K562 (cell line): Measurements from ENCODE around the gene TSPAN18. TPM values are rescaled to one million over a fixed set of nuclear protein-coding genes. Genes with fewer than 3 reads are reported as not detected.

Source experiments
- ATAC-seq: fragments of 200-7000 bp; cut with Tn5 transposase; 3 replicates; pipeline ENCODE4 v1.9.1; 2020; ENCODE audit warnings: moderate library complexity
- BruUV-seq: library from RNA; stranded (reverse); fragments of 400-500 nt; replicated peaks from 2 replicates; lab custom pipeline; 2021; lab: Mats Ljungman, UMichigan
- CTCF ChIA-PET: fragments of 300-600 bp; formaldehyde crosslinking; extraction: SDS; loops from one replicate; lab custom pipeline; 2021; ENCODE audit warnings: low intra/inter-chr PET ratio; lab: Yijun Ruan, JAX
- POLR2A ChIA-PET: fragments of 300-600, 350-650 bp; sonication (Branson Sonifier 250); formaldehyde crosslinking; extraction: SDS; loops from one replicate; lab custom pipeline; 2021; ENCODE audit warnings: antibody characterized with exemption, inconsistent platforms; lab: Yijun Ruan, JAX
- DNase-seq, 4 experiments: peaks; one replicate each; pipeline versions ENCODE4 v3.0.0 to v3.0.0-alpha.2; 2011 to 2018; ENCODE audit warnings: low spot score in 3 of 4, mixed read lengths in 3 of 4; ENCODE audit errors: extremely low read depth in 1 of 4
- FAIRE-seq: peaks from 2 replicates; lab custom pipeline; 2011; peaks lifted over from hg19 to GRCh38; lab: Jason Lieb, UNC
- H2AFZ ChIP-seq: 2 replicates; pipeline ENCODE4 v1.6.0; 2011; ENCODE audit warnings: low read depth, low read length, control low read depth, inconsistent platforms
- H3K27ac ChIP-seq: fragments of 200-600 bp; 3 replicates; pipeline ENCODE4 v1.8.0; 2011; ENCODE audit warnings: low read depth, mild to moderate bottlenecking, control low read depth, inconsistent platforms, low read length, moderate library complexity, mixed read lengths; ENCODE audit errors: extremely low read depth
- H3K27me3 ChIP-seq, 2 experiments: fragments of 300-600 bp in 1 of 2; 2 replicates in 1 of 2; 3 replicates in 1 of 2; pipeline versions ENCODE4 v1.6.0 to v1.8.0; 2011; ENCODE audit warnings: inconsistent platforms in 2 of 2, low read length in 2 of 2, mild to moderate bottlenecking in 1 of 2, mixed read lengths in 1 of 2, moderate library complexity in 1 of 2; ENCODE audit not compliant: control insufficient read depth in 2 of 2, insufficient read depth in 2 of 2
- H3K36me3 ChIP-seq: fragments of 300-600 bp; 3 replicates; pipeline ENCODE4 v1.8.0; 2011; ENCODE audit warnings: mild to moderate bottlenecking, low read length, inconsistent platforms; ENCODE audit not compliant: control insufficient read depth, insufficient read depth
- H3K4me1 ChIP-seq, 2 experiments: fragments of 200-600 bp in 1 of 2; replicated peaks in 1 of 2; 2 replicates in 1 of 2; 3 replicates in 1 of 2; pipeline versions ENCODE4 v1.5.1 to v1.8.0; 2011; ENCODE audit warnings: inconsistent platforms in 2 of 2, low read length in 2 of 2, mild to moderate bottlenecking in 1 of 2, mixed read lengths in 1 of 2, moderate library complexity in 1 of 2; ENCODE audit not compliant: control insufficient read depth in 2 of 2, insufficient read depth in 2 of 2
- H3K4me2 ChIP-seq: 2 replicates; pipeline ENCODE4 v1.6.1; 2011; ENCODE audit warnings: low read length, control low read depth, inconsistent platforms, mixed read lengths; ENCODE audit not compliant: insufficient read depth
- H3K4me3 ChIP-seq: fragments of 200-600 bp; sonication (generic), shearing (Covaris generic); 2 replicates; pipeline ENCODE4 v1.5.1; 2016; ENCODE audit warnings: control low read depth, inconsistent platforms
- H3K79me2 ChIP-seq: fragments of 200-600 bp; 3 replicates; pipeline ENCODE4 v1.8.0; 2011; ENCODE audit warnings: low read length, inconsistent platforms; ENCODE audit not compliant: control insufficient read depth, insufficient read depth
- H3K9ac ChIP-seq, 2 experiments: 2 replicates each; pipeline versions ENCODE4 v1.6.0 to v1.6.1; 2011; ENCODE audit warnings: low read depth in 2 of 2, low read length in 2 of 2, control low read depth in 1 of 2, inconsistent platforms in 1 of 2, mild to moderate bottlenecking in 1 of 2, mixed read lengths in 1 of 2; ENCODE audit not compliant: insufficient read depth in 1 of 2
- H3K9me1 ChIP-seq: one replicate; pipeline ENCODE4 v1.6.0; 2011; ENCODE audit warnings: inconsistent platforms, mild to moderate bottlenecking, low read length, moderate library complexity; ENCODE audit not compliant: control insufficient read depth, insufficient read depth
- H3K9me3 ChIP-seq: replicated peaks from 2 replicates; pipeline ENCODE4 v1.5.1; 2011; ENCODE audit warnings: low read depth, low read length, inconsistent platforms; ENCODE audit not compliant: control insufficient read depth, insufficient read depth
- H4K20me1 ChIP-seq: replicated peaks from 2 replicates; pipeline ENCODE4 v1.6.1; 2011; ENCODE audit warnings: low read length, inconsistent platforms, mixed read lengths; ENCODE audit not compliant: control insufficient read depth, insufficient read depth
- ETV6 ChIP-seq, 3 experiments: fragments of 150-350 bp in 1 of 3; sonication (generic) in 1 of 3; formaldehyde crosslinking in 1 of 3; IDR thresholded peaks; 2 replicates each; pipeline versions ENCODE4 v1.6.1 to v1.8.0; 2014 to 2022; ENCODE audit warnings: borderline replicate concordance in 2 of 3, low read depth in 2 of 3, antibody characterized with exemption in 1 of 3, low read length in 1 of 3, mild to moderate bottlenecking in 1 of 3, missing genetic modification reagents in 1 of 3
- XRCC3 ChIP-seq: fragments of 450-650 bp; IDR thresholded peaks from 2 replicates; pipeline ENCODE4 v1.6.1; 2017; ENCODE audit warnings: mild to moderate bottlenecking, moderate library complexity
- ZNF174 ChIP-seq: fragments of 250-450 bp; sonication (Bioruptor Pico); IDR thresholded peaks from 2 replicates; pipeline ENCODE4 v1.4.0; 2020; ENCODE audit warnings: mild to moderate bottlenecking
- ZNF512 ChIP-seq: IDR thresholded peaks from 2 replicates; pipeline ENCODE4 v1.6.1; 2016; ENCODE audit warnings: missing genetic modification characterization, missing compliant biosample characterization
- WGBS: fragments of 100-300 bp; shearing (Covaris generic); methylation state at CpG from one replicate; pipeline ENCODE4 v1.1.6; 2016; ENCODE audit warnings: low coverage, mixed read lengths; ENCODE audit not compliant: insufficient coverage; ENCODE audit errors: missing lambda C conversion rate; 5-methylcytosine and 5-hydroxymethylcytosine counted together
- in situ Hi-C: fragments of 300-500 bp; cut with MboI; formaldehyde crosslinking; loops from 4 replicates; pipeline ENCODE4 v1.15.0; 2018; ENCODE audit warnings: inconsistent platforms, mixed read lengths
- intact Hi-C: fragments of 100-400 bp; cut with micrococcal nuclease; formaldehyde crosslinking; loops from 2 replicates; pipeline ENCODE4 v1.14.2; 2022
- polyA plus RNA-seq, 8 experiments: library from polyadenylated mRNA; depleted of rRNA in 4 of 8; stranded (reverse) in 5 of 8; unstranded in 3 of 8; fragments of >200 nt; fragmentation: Nextera tagmentation in 2 of 8; fragmentation: Illumina TruSeq in 1 of 8; extraction: Ambion mirVana in 2 of 8; extraction: Trizol in 1 of 8; gene quantifications; 2 replicates each; pipeline versions ENCODE4 v1.2.1 to v1.2.3, GENCODE V29; 2011 to 2014; ENCODE audit warnings: inconsistent platforms in 1 of 8, missing spikeins in 1 of 8
- total RNA-seq, 7 experiments: library from RNA; depleted of rRNA in 6 of 7; stranded (reverse); fragments of >200 nt in 6 of 7; fragmentation: Illumina TruSeq in 2 of 7; extraction: Trizol in 2 of 7; gene quantifications; 2 replicates each; pipeline versions ENCODE4 v1.2.1 to v1.2.3, GENCODE V29; 2011 to 2021; ENCODE audit warnings: low replicate concordance in 1 of 7

Gene TSPAN18
- total and polyA plus RNA-seq, 9 of the 15 experiments (the other 6 are each of a cell fraction or from before 2014, with no cell fraction given) = 0.17 to 0.35 (median 0.22) TPM; not detected in 4

- TF ChIP-seq ETV6 (IDR thresholded peaks at IDR 0.05; ENCODE audit: borderline replicate concordance in 1 of 2, low read depth in 2 of 2, low read length in 1 of 2) = no peak
- TF ChIP-seq ETV6 (CRISPR knock-in tag; IDR thresholded peaks at IDR 0.05; ENCODE audit: borderline replicate concordance) = no peak
- no peak for TF ChIP-seq XRCC3
- no peak for TF ChIP-seq ZNF174 (CRISPR knock-in tag)
Observed at GRCh38 chr11:44740967-44741366, 14.2 kb downstream of the TSPAN18 start (continued).

DNA sequence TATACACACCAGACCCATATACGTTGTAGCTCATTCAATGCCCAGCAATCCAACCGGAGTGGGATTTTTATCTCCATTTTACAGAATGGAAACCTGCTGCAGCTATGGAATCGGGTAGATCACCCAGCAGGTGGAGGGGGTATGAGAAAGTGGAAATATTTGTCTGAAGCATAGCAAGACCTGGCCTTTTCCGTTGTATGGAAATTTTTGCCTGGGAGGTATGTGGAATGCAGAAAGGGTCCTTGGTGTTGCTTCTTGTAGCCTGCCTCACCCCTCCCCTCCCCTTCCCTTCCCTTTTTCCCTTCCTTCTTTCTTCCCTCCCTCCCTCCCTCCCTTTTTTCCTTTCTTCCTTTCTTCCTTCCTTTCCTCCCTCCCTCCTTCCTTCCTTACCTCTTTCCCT, 15.2 kb downstream of the TSPAN18 start:
- no TSS peak for BruUV-seq
- CTCF ChIA-PET = no interaction called here
- no peaks in the 10 kb centered on the region for H3K79me2 ChIP-seq
- H3K27ac ChIP-seq = no peak overlapping the region
- in situ Hi-C loops = no loop called here
- no peaks in the 10 kb centered on the region for H3K9me3 ChIP-seq
- intact Hi-C loops = no loop called here
- H3K36me3 ChIP-seq = no peaks in the 10 kb centered on the region
- TF ChIP-seq ZNF512 (0 out of 2 replicates have a peak, but pooled peaks have one; percentile 30), XRCC3 (no peak)
- WGBS = 2% methylated on average over 4 of the region's 4 CpGs
- FAIRE-seq (no peak), DNase-seq (no peak), ATAC-seq (no peak)
- H3K9me1 ChIP-seq = no peaks in the 10 kb centered on the region
- no peak overlapping the region for H3K4me3 ChIP-seq
- POLR2A ChIA-PET = interaction anchor here (0.7 to 1.3 kb wide), 3 partner anchors 16 to 312 kb away, joined by 3 read pairs; no protein-coding TSS in a partner anchor
- H3K9ac ChIP-seq = no peak overlapping the region
- peaks cover 55 to 80% of the 10 kb centered on the region in 2 experiments; a peak in 4 of 5 replicates for H3K27me3 ChIP-seq
- no peak overlapping the region for H2AFZ ChIP-seq
- no peak overlapping the region for H3K4me2 ChIP-seq
- H3K4me1 ChIP-seq = no peaks in the 10 kb centered on the region
- H4K20me1 ChIP-seq = 0 out of 2 replicates have a peak, but pooled peaks cover 6% of the 10 kb centered on the region
